ENCODE data around the gene CNGB1.

Gene CNGB1

DNA sequence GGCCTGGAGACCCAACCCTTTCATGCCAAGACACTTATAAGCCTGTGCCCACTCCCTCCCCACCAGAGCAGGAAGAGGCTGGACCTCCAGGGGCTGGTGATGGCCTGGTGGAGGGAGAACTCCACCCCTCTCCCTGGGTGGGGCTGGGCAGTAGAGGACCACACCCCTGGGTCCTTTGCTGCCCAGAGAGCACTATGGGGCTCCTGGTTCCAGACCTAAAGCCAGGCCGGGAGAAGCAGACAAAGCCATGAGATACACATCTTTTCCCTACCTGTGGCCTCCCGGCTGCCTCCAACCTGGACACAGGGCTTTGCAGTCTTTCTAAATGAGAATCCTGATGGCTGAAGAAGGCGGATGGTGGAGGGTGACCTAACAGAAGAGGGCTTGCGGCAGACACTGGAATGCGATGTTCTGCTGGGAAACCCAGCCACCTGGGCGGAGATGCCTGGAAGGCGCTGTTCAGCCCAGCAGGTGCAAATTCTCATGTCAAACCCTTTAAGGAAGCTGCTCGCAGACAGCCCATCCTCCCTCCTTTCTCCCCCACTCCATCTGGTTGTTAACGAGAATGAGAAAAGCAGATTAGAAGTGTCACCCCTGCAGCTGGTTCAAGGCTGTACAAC lies 124.7 kb downstream of the CNGB1 start:
- Histone ChIP-seq H3K27ac (ENCODE audit: poor library complexity, severe bottlenecking) (no peak overlapping the region), H3K36me3 (ENCODE audit: low read depth) (no peaks in the 10 kb centered on the region)
- DNase-seq (ENCODE audit: low spot score): no peak

DNA sequence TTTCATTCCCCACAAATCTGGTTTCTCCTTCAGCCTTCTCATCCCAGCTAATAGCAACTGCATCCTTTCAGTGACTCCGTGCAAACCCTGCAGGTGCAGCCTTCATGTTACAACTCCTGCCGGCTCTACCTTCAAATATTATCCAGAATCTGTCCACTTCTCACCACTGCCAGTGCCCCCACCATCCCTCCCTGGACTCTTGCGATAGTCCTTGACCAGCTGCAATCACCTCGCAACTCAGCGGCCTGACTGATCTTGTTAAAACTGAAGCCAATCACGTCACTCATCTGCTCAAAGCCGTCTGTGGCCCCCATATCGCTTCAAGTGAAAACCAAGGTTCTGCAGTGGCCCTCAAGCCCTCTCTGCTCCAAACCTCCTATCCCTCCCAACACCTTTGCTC lies 125.8 kb downstream of the CNGB1 start:
- Histone ChIP-seq H3K36me3 (ENCODE audit: low read depth) (no peaks in the 10 kb centered on the region), H3K27ac (ENCODE audit: poor library complexity, severe bottlenecking) (no peak overlapping the region), H3K9me3 (ENCODE audit: severe bottlenecking) (no peaks in the 10 kb centered on the region), H3K4me3 (ENCODE audit: severe bottlenecking) (no peak overlapping the region), H3K4me1 (ENCODE audit: insufficient read depth, poor library complexity, severe bottlenecking) (no peaks in the 10 kb centered on the region), H3K27me3 (ENCODE audit: insufficient read depth, poor library complexity, severe bottlenecking) (no peaks in the 10 kb centered on the region)
- no peak for ATAC-seq (ENCODE audit: low read depth)
- no peak for DNase-seq (ENCODE audit: low spot score)
- TF ChIP-seq, protein P1, sequence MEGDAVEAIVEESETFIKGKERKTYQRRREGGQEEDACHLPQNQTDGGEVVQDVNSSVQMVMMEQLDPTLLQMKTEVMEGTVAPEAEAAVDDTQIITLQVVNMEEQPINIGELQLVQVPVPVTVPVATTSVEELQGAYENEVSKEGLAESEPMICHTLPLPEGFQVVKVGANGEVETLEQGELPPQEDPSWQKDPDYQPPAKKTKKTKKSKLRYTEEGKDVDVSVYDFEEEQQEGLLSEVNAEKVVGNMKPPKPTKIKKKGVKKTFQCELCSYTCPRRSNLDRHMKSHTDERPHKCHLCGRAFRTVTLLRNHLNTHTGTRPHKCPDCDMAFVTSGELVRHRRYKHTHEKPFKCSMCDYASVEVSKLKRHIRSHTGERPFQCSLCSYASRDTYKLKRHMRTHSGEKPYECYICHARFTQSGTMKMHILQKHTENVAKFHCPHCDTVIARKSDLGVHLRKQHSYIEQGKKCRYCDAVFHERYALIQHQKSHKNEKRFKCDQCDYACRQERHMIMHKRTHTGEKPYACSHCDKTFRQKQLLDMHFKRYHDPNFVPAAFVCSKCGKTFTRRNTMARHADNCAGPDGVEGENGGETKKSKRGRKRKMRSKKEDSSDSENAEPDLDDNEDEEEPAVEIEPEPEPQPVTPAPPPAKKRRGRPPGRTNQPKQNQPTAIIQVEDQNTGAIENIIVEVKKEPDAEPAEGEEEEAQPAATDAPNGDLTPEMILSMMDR (IDR thresholded peaks at IDR 0.05; ENCODE audit: poor library complexity, severe bottlenecking): no peak

More for the DNA sequence above, 124.7 kb downstream of the CNGB1 start:
- H3K27me3 ChIP-seq (ENCODE audit: insufficient read depth, poor library complexity, severe bottlenecking): no peaks in the 10 kb centered on the region
- no peaks in the 10 kb centered on the region for H3K9me3 ChIP-seq (ENCODE audit: severe bottlenecking)
- no peaks in the 10 kb centered on the region for H3K4me1 ChIP-seq (ENCODE audit: insufficient read depth, poor library complexity, severe bottlenecking)
- no peak overlapping the region for H3K4me3 ChIP-seq (ENCODE audit: severe bottlenecking)
- ATAC-seq (ENCODE audit: low read depth): peak; percentile 44; the same call in 2 of the 3 replicates
- TF ChIP-seq, protein P1 (IDR thresholded peaks at IDR 0.05; ENCODE audit: poor library complexity, severe bottlenecking): no peak

DNA sequence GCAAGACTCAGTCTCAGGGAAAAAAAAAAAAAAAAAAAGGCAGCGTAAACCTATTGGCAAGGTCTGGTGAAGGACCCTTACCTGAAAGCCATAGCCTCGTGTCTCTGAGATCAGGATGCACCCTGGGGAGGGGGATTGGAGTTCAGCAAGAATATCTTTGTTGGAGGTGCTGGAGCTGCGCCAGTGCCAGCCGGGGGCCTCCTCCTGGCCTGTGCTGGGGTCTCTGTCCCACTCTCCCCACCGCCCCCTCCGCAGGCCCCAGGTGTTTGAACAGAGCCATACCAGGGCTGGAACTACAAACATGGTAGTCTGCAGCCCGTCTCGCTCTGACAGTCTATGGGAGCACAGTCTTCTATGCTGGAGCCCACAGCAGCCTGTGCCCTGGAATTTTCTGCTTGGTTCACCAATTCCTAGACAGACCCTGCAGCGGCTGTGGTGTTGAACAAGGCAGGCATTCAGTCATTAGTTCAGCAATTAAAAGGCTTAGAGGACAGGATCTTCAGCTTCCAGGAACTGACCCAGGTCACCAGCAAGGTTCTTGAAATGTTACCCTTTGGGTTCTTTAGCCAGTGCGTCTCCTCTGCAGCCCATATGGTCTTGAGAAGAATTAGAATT lies 126.4 kb downstream of the CNGB1 start:
- Histone ChIP-seq H3K4me1 (ENCODE audit: insufficient read depth, poor library complexity, severe bottlenecking) (no peaks in the 10 kb centered on the region), H3K9me3 (ENCODE audit: severe bottlenecking) (no peaks in the 10 kb centered on the region), H3K27ac (ENCODE audit: poor library complexity, severe bottlenecking) (no peak overlapping the region), H3K4me3 (ENCODE audit: severe bottlenecking) (no peak overlapping the region), H3K36me3 (ENCODE audit: low read depth) (no peaks in the 10 kb centered on the region), H3K27me3 (ENCODE audit: insufficient read depth, poor library complexity, severe bottlenecking) (no peaks in the 10 kb centered on the region)
- DNase-seq (ENCODE audit: low spot score): no peak
- no peak for ATAC-seq (ENCODE audit: low read depth)
- TF ChIP-seq, protein P1 (IDR thresholded peaks at IDR 0.05; ENCODE audit: poor library complexity, severe bottlenecking): no peak

DNA sequence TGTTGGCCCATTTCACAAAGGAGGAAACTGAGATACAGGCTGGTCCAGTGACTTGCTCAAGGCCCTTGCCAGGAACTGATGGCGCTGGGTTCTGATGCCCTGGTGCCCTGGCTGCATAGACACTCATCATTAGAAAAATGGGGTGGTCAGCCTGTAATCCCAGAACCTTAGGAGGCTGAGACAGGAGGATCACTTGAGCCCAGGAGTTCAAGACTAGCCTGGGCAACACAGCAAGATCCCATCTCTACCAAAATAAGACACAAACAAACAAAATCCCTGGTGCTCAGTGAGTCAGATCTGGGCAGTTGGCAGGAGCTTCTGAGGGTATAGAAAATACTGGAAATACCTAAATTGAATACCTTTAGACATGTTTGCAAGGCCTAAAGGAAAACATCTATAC lies 127.5 kb downstream of the CNGB1 start:
- no peak overlapping the region for H3K4me3 ChIP-seq (ENCODE audit: severe bottlenecking)
- H3K36me3 ChIP-seq (ENCODE audit: low read depth): no peaks in the 10 kb centered on the region
- no peaks in the 10 kb centered on the region for H3K9me3 ChIP-seq (ENCODE audit: severe bottlenecking)
- no peak overlapping the region for H3K27ac ChIP-seq (ENCODE audit: poor library complexity, severe bottlenecking)
- H3K27me3 ChIP-seq (ENCODE audit: insufficient read depth, poor library complexity, severe bottlenecking): no peaks in the 10 kb centered on the region
- H3K4me1 ChIP-seq (ENCODE audit: insufficient read depth, poor library complexity, severe bottlenecking): no peaks in the 10 kb centered on the region
- TF ChIP-seq, protein P1 (IDR thresholded peaks at IDR 0.05; ENCODE audit: poor library complexity, severe bottlenecking): no peak
- DNase-seq (ENCODE audit: low spot score): no peak
- ATAC-seq (ENCODE audit: low read depth): no peak

DNA sequence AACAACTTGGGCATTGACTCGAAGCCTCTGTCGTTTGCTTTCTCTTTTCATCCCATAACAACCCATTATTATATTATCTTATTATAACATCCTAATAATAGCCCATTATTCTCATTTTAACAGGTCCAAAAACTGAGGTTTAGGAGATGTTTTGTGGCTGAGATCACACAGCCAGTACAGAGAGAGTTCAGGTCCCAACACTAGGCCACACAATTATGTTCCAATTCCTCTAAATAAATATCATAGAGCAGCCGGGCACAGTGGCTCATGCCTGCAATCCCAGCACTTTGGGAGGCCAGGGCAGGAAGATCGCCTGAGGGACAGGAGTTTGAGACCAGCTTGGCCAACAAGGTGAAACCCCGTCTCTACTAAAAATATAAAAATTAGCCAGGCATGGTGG lies 128.3 kb downstream of the CNGB1 start:
- no peaks in the 10 kb centered on the region for H3K4me1 ChIP-seq (ENCODE audit: insufficient read depth, poor library complexity, severe bottlenecking)
- no peaks in the 10 kb centered on the region for H3K27me3 ChIP-seq (ENCODE audit: insufficient read depth, poor library complexity, severe bottlenecking)
- H3K9me3 ChIP-seq (ENCODE audit: severe bottlenecking): no peaks in the 10 kb centered on the region
- DNase-seq (ENCODE audit: low spot score) (no peak), ATAC-seq (ENCODE audit: low read depth) (no peak)
- TF ChIP-seq, protein P1 (IDR thresholded peaks at IDR 0.05; ENCODE audit: poor library complexity, severe bottlenecking): no peak
- H3K36me3 ChIP-seq (ENCODE audit: low read depth): no peaks in the 10 kb centered on the region
- H3K4me3 ChIP-seq (ENCODE audit: severe bottlenecking): no peak overlapping the region
- H3K27ac ChIP-seq (ENCODE audit: poor library complexity, severe bottlenecking): no peak overlapping the region
